Measurements from ENCODE around the gene USP6NL. TPM values are rescaled to one million over a fixed set of nuclear protein-coding genes. Genes with fewer than 3 reads are reported as not detected.

The USP6NL gene
- total RNA-seq, 1 experiment from 2014 or later, result 38.7 TPM

GRCh38 chr10:11521860-11522259 is 89.6 kb downstream of the USP6NL start:
- intact Hi-C loops (cut with micrococcal nuclease; ENCODE audit: unreplicated experiment), result no loop called here
- Histone ChIP-seq H3K27me3 (replicated peaks; ENCODE audit: insufficient read depth, low read depth, low read length, poor library complexity) (no peaks in the 10 kb centered on the region), H3K36me3 (ENCODE audit: insufficient read depth, low read length, poor library complexity, severe bottlenecking) (peaks cover 3% of the 10 kb centered on the region), H3K9me3 (ENCODE audit: low read depth, low read length, poor library complexity, severe bottlenecking) (no peaks in the 10 kb centered on the region), H3K4me1 (ENCODE audit: insufficient read depth, low read length, poor library complexity, severe bottlenecking) (peaks cover 23% of the 10 kb centered on the region), H3K4me3 (ENCODE audit: low read depth, low read length, poor library complexity, severe bottlenecking) (no peak overlapping the region), H3K27ac (ENCODE audit: low read depth, low read length, poor library complexity, severe bottlenecking) (no peak overlapping the region)
- no peak for TF ChIP-seq EZH2 (IDR thresholded peaks at IDR 0.05; ENCODE audit: borderline replicate concordance, low read depth, low read length, poor library complexity, severe bottlenecking)
- no peak for TF ChIP-seq CTCF (conservative IDR thresholded peaks at IDR 0.05; ENCODE audit: low read depth, low read length)
- BruUV-seq (replicated peaks), result no TSS peak
- ChIA-PET CTCF (no interaction called here), POLR2A (ENCODE audit: low non-redundant PET) (no interaction called here)
- DNase-seq (ENCODE audit: low spot score), result no peak

DNA sequence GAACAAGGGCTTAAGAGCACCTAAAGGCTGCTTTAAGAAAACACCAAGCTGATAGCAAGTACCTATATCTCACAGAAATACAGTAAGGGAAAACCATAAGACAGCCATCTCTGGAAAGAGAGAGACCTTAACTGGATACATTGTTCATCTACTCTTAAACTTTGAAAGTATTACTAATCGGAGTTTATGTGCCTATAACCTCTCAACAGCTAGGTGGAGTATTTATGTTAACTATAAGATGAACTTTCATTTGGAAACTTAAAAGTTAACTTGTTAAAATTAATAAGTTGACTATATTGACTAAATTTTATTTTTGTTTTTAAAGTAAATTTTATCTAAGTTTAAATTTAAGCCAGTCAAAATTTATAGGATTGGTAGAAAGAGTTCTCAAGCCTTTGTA is 90.6 kb downstream of the USP6NL start:
- no peak for DNase-seq (ENCODE audit: low spot score)
- H3K27ac ChIP-seq (ENCODE audit: low read depth, low read length, poor library complexity, severe bottlenecking), result no peak overlapping the region
- ChIA-PET POLR2A (ENCODE audit: low non-redundant PET) (no interaction called here), CTCF (interaction anchor here (0.8 kb wide), 1 partner anchor 9 kb away, joined by 3 read pairs; no protein-coding TSS in a partner anchor)
- intact Hi-C loops (cut with micrococcal nuclease; ENCODE audit: unreplicated experiment), result no loop called here
- no TSS peak for BruUV-seq (replicated peaks)
- H3K4me1 ChIP-seq (ENCODE audit: insufficient read depth, low read length, poor library complexity, severe bottlenecking), result peaks cover 33% of the 10 kb centered on the region
- H3K4me3 ChIP-seq (ENCODE audit: low read depth, low read length, poor library complexity, severe bottlenecking), result no peak overlapping the region
- H3K27me3 ChIP-seq (replicated peaks; ENCODE audit: insufficient read depth, low read depth, low read length, poor library complexity), result no peaks in the 10 kb centered on the region
- no peaks in the 10 kb centered on the region for H3K9me3 ChIP-seq (ENCODE audit: low read depth, low read length, poor library complexity, severe bottlenecking)
- no peaks in the 10 kb centered on the region for H3K36me3 ChIP-seq (ENCODE audit: insufficient read depth, low read length, poor library complexity, severe bottlenecking)
- no peak; the same call in 1 of the 2 replicates for TF ChIP-seq CTCF (conservative IDR thresholded peaks at IDR 0.05; ENCODE audit: low read depth, low read length)
- TF ChIP-seq EZH2 (IDR thresholded peaks at IDR 0.05; ENCODE audit: borderline replicate concordance, low read depth, low read length, poor library complexity, severe bottlenecking), result no peak

- Histone ChIP-seq H3K27me3 (replicated peaks; ENCODE audit: insufficient read depth, low read depth, low read length, poor library complexity) (no peaks in the 10 kb centered on the region), H3K36me3 (ENCODE audit: insufficient read depth, low read length, poor library complexity, severe bottlenecking) (no peaks in the 10 kb centered on the region), H3K4me1 (ENCODE audit: insufficient read depth, low read length, poor library complexity, severe bottlenecking) (peaks cover 38% of the 10 kb centered on the region), H3K27ac (ENCODE audit: low read depth, low read length, poor library complexity, severe bottlenecking) (no peak overlapping the region), H3K4me3 (ENCODE audit: low read depth, low read length, poor library complexity, severe bottlenecking) (no peak overlapping the region), H3K9me3 (ENCODE audit: low read depth, low read length, poor library complexity, severe bottlenecking) (no peaks in the 10 kb centered on the region)
- TF ChIP-seq CTCF (conservative IDR thresholded peaks at IDR 0.05; ENCODE audit: low read depth, low read length), result no peak
- TF ChIP-seq EZH2 (IDR thresholded peaks at IDR 0.05; ENCODE audit: borderline replicate concordance, low read depth, low read length, poor library complexity, severe bottlenecking), result no peak
- no TSS peak for BruUV-seq (replicated peaks)
- DNase-seq (ENCODE audit: low spot score), result no peak
- intact Hi-C loops (cut with micrococcal nuclease; ENCODE audit: unreplicated experiment), result loop anchor here (2.0 to 10.0 kb wide), 2 partner anchors 94 to 468 kb away; partner anchors contain the start of gene USP6NL
- ChIA-PET POLR2A (ENCODE audit: low non-redundant PET) (no interaction called here), CTCF (no interaction called here)
Measured at GRCh38 chr10:11517150-11517549, 94.3 kb downstream of the USP6NL start.

Data from A673 (cell line).